Right lung (tissue), 5 donors: Measurements from ENCODE around the gene PINLYP. TPM values are rescaled to one million over a fixed set of nuclear protein-coding genes. Genes with fewer than 3 reads are reported as not detected.
A peak's percentile ranks its signal among the peaks of the same experiment; 100 is the strongest.
"Not testable (repeated sequence)": the region's sequence is repeated elsewhere in the genome, so short reads cannot be mapped to it uniquely, and the experiment has no call there.

Source experiments
- DNase-seq, 2 donors: peaks; one replicate each; pipeline ENCODE4 v3.0.0-alpha.2; 2013
- polyA plus RNA-seq, 5 donors: library from polyadenylated mRNA; unstranded; fragments of 120-200 nt; gene quantifications; one replicate each; pipeline versions ENCODE4 v1.2.1 to v1.2.3, GENCODE V29; 2013; ENCODE audit warnings: inconsistent platforms in 1 of 5, low replicate concordance in 1 of 5; ENCODE audit not compliant: insufficient read length in 5 of 5, insufficient read depth in 1 of 5

The PINLYP gene
- polyA plus RNA-seq, 5 donors = 17.1 to 20.5 (median 18.2) TPM

- no peak for DNase-seq
Measured at GRCh38 chr19:43545981-43546380, 29.6 kb upstream of the PINLYP start.

GRCh38 chr19:43546581-43546980 is 29.0 kb upstream of the PINLYP start:
- no peak for DNase-seq

- DNase-seq = not testable (repeated sequence)
Measured at GRCh38 chr19:43547926-43548325, 27.7 kb upstream of the PINLYP start.

- no peak for DNase-seq
Measured at GRCh38 chr19:43548706-43549105, 26.9 kb upstream of the PINLYP start.

- no peak for DNase-seq
Measured at GRCh38 chr19:43551399-43552197, 24.0 kb upstream of the PINLYP start.

GRCh38 chr19:43552198-43552450 is 23.5 kb upstream of the PINLYP start:
- no peak for DNase-seq

GRCh38 chr19:43552616-43553015 is 23.0 kb upstream of the PINLYP start:
- no peak for DNase-seq

GRCh38 chr19:43553656-43554055 is 21.9 kb upstream of the PINLYP start:
- DNase-seq = no peak

- DNase-seq = no peak
Measured at GRCh38 chr19:43554317-43554895, 21.2 kb upstream of the PINLYP start.

GRCh38 chr19:43555185-43555770 is 20.3 kb upstream of the PINLYP start:
- peak in 1 of 2 donors; percentile 46 for DNase-seq

GRCh38 chr19:43560687-43561086 is 14.9 kb upstream of the PINLYP start:
- no peak for DNase-seq

- no peak for DNase-seq
Measured at GRCh38 chr19:43561139-43561970, 14.2 kb upstream of the PINLYP start.

GRCh38 chr19:43562226-43562697 is 13.3 kb upstream of the PINLYP start:
- DNase-seq = no peak

GRCh38 chr19:43562698-43563241 is 12.8 kb upstream of the PINLYP start:
- peak in 1 of 2 donors; percentile 31 for DNase-seq

GRCh38 chr19:43563816-43564457 is 11.7 kb upstream of the PINLYP start:
- no peak for DNase-seq

GRCh38 chr19:43564800-43565199 is 10.8 kb upstream of the PINLYP start:
- DNase-seq = no peak

GRCh38 chr19:43569657-43570056 is 5.9 kb upstream of the PINLYP start:
- no peak for DNase-seq

GRCh38 chr19:43570174-43570791 is 5.3 kb upstream of the PINLYP start:
- no peak for DNase-seq

GRCh38 chr19:43572171-43572588 is 3.4 kb upstream of the PINLYP start:
- DNase-seq = no peak

- no peak for DNase-seq
Measured at GRCh38 chr19:43574424-43575155, 1.0 kb upstream of the PINLYP start.
